HepG2 (cell line): ENCODE measurements around the gene STXBP2. TPM values are rescaled to one million over a fixed set of nuclear protein-coding genes. Genes with fewer than 3 reads are reported as not detected.
A peak's percentile ranks its signal among the peaks of the same experiment; 100 is the strongest.

ENCODE experiments used
- ATF7-NPFF ChIP-seq: sonication (generic); formaldehyde crosslinking; IDR thresholded peaks from 2 replicates; pipeline ENCODE4 v1.8.1; 2023; ENCODE audit warnings: mild to moderate bottlenecking, low read depth, missing genetic modification reagents, moderate library complexity
- ELF3 ChIP-seq: IDR thresholded peaks from 2 replicates; pipeline ENCODE4 v1.6.1; 2016; ENCODE audit warnings: missing genetic modification reagents, missing compliant biosample characterization
- ERF ChIP-seq: IDR thresholded peaks from 2 replicates; pipeline ENCODE4 v1.6.1; 2018; ENCODE audit warnings: missing biosample characterization, missing genetic modification reagents
- ETV5 ChIP-seq: IDR thresholded peaks from 2 replicates; pipeline ENCODE4 v1.6.1; 2018; ENCODE audit warnings: missing biosample characterization, missing genetic modification reagents, inconsistent platforms, borderline replicate concordance
- GABPB1 ChIP-seq: IDR thresholded peaks from 2 replicates; pipeline ENCODE4 v1.6.1; 2016; ENCODE audit warnings: mild to moderate bottlenecking, missing genetic modification reagents, moderate library complexity, missing compliant biosample characterization
- HNRNPK ChIP-seq: fragments of 200-400 bp; formaldehyde crosslinking; IDR thresholded peaks from 2 replicates; pipeline ENCODE4 v1.6.1; 2018; ENCODE audit warnings: low read length, low read depth, moderate library complexity, mild to moderate bottlenecking; ENCODE audit not compliant: poor library complexity, severe bottlenecking
- KMT2B ChIP-seq: IDR thresholded peaks from 2 replicates; pipeline ENCODE4 v1.6.1; 2016; ENCODE audit warnings: missing genetic modification reagents, missing compliant biosample characterization
- LRRFIP1 ChIP-seq: sonication (generic); formaldehyde crosslinking; conservative IDR thresholded peaks from 2 replicates; pipeline ENCODE4 v1.4.0; 2020; ENCODE audit warnings: missing genetic modification reagents
- PRPF4 ChIP-seq: fragments of 200-400 bp; formaldehyde crosslinking; IDR thresholded peaks from 2 replicates; pipeline ENCODE4 v1.6.1; 2016; ENCODE audit warnings: low read length, low read depth; ENCODE audit not compliant: poor library complexity, severe bottlenecking
- RNF2 ChIP-seq: fragments of 450-650 bp; conservative IDR thresholded peaks from 2 replicates; pipeline ENCODE4 v1.6.1; 2016; ENCODE audit warnings: low read depth
- SP140L ChIP-seq: sonication (generic); formaldehyde crosslinking; IDR thresholded peaks from 2 replicates; pipeline ENCODE4 v1.4.0; 2020; ENCODE audit warnings: missing genetic modification reagents, borderline replicate concordance
- THYN1 ChIP-seq: sonication (generic); formaldehyde crosslinking; IDR thresholded peaks from 2 replicates; pipeline ENCODE4 v1.8.1; 2023; ENCODE audit warnings: low read depth, mild to moderate bottlenecking, moderate library complexity, missing genetic modification reagents, borderline replicate concordance
- TSC22D2 ChIP-seq: sonication (generic); formaldehyde crosslinking; IDR thresholded peaks from 2 replicates; pipeline ENCODE4 v1.5.1; 2020; ENCODE audit warnings: missing genetic modification reagents, mild to moderate bottlenecking, borderline replicate concordance
- ZEB1 ChIP-seq: IDR thresholded peaks from 2 replicates; pipeline ENCODE4 v1.6.1; 2012; ENCODE audit warnings: mild to moderate bottlenecking, low read depth, inconsistent platforms; ENCODE audit not compliant: insufficient replicate concordance
- ZNF207 ChIP-seq: fragments of 450-650 bp; IDR thresholded peaks from 2 replicates; pipeline ENCODE4 v1.6.1; 2016; ENCODE audit warnings: antibody characterized with exemption, borderline replicate concordance
- ZNF282 ChIP-seq: fragments of 450-650 bp; IDR thresholded peaks from 2 replicates; pipeline ENCODE4 v1.6.1; 2018; ENCODE audit not compliant: partially characterized antibody
- ZNF543 ChIP-seq: sonication (generic); formaldehyde crosslinking; IDR thresholded peaks from 2 replicates; pipeline ENCODE4 v1.4.0; 2020; ENCODE audit warnings: mild to moderate bottlenecking, missing genetic modification reagents
- ZNF557 ChIP-seq: sonication (generic); formaldehyde crosslinking; IDR thresholded peaks from 2 replicates; pipeline ENCODE4 v1.4.0; 2020; ENCODE audit warnings: missing genetic modification reagents
- ZNF713 ChIP-seq: sonication (generic); formaldehyde crosslinking; IDR thresholded peaks from 2 replicates; pipeline ENCODE4 v1.4.0; 2020; ENCODE audit warnings: mild to moderate bottlenecking, missing genetic modification reagents
- ZNF772 ChIP-seq: sonication (generic); formaldehyde crosslinking; IDR thresholded peaks from 2 replicates; pipeline ENCODE4 v1.5.0; 2020; ENCODE audit warnings: mild to moderate bottlenecking, missing genetic modification reagents
- polyA plus RNA-seq, 8 experiments: library from polyadenylated mRNA; depleted of rRNA in 3 of 8; stranded (reverse) in 7 of 8; unstranded in 1 of 8; fragments of >200 nt; fragmentation: Illumina TruSeq in 4 of 8; extraction: Trizol in 4 of 8; gene quantifications; 2 replicates each; pipeline versions ENCODE4 v1.2.1 to v1.2.3, GENCODE V29; 2011 to 2016; ENCODE audit warnings: low read depth in 4 of 8, missing spikeins in 1 of 8, mixed read lengths in 1 of 8; ENCODE audit not compliant: insufficient read depth in 1 of 8
- total RNA-seq, 5 experiments: library from RNA; depleted of rRNA; stranded (reverse); fragments of >200 nt; fragmentation: Illumina TruSeq; extraction: Trizol; gene quantifications; 2 replicates each; pipeline ENCODE4 v1.2.3, GENCODE V29; 2016; ENCODE audit warnings: low read depth in 1 of 5
- TF ChIP-seq, protein P1 (sequence below): sonication (generic); formaldehyde crosslinking; IDR thresholded peaks from 2 replicates; pipeline ENCODE4 v1.4.0; 2020; ENCODE audit warnings: mild to moderate bottlenecking, missing genetic modification reagents
- TF ChIP-seq, protein P2 (sequence below): sonication (generic); formaldehyde crosslinking; IDR thresholded peaks from 2 replicates; pipeline ENCODE4 v1.4.0; 2020; ENCODE audit warnings: missing genetic modification reagents
- TF ChIP-seq, protein P3 (sequence below): sonication (generic); formaldehyde crosslinking; IDR thresholded peaks from 2 replicates; pipeline ENCODE4 v1.4.0; 2020; ENCODE audit warnings: missing genetic modification reagents, borderline replicate concordance

Gene STXBP2
- total and polyA plus RNA-seq, 2 of the 13 experiments (the other 11 are each of a cell fraction or from before 2014, with no cell fraction given): 22.8 to 40.1 TPM

- TF ChIP-seq RNF2: no peak
- no peak for TF ChIP-seq THYN1 (CRISPR knock-in tag)
- peak; percentile 67 for TF ChIP-seq ELF3
- TF ChIP-seq ZNF557 (CRISPR knock-in tag): 0 out of 2 replicates have a peak, but pooled peaks have one; percentile 47
- peak; percentile 84; the same call in 1 of the 2 replicates for TF ChIP-seq ERF (CRISPR knock-in tag)
- no peak for TF ChIP-seq TSC22D2 (CRISPR knock-in tag)
- TF ChIP-seq, protein P1, sequence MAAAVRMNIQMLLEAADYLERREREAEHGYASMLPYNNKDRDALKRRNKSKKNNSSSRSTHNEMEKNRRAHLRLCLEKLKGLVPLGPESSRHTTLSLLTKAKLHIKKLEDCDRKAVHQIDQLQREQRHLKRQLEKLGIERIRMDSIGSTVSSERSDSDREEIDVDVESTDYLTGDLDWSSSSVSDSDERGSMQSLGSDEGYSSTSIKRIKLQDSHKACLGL: peak; percentile 75; the same call in 1 of the 2 replicates
- TF ChIP-seq ZNF543 (CRISPR knock-in tag): 0 out of 2 replicates have a peak, but pooled peaks have one; percentile 42
- no peak for TF ChIP-seq SP140L (CRISPR knock-in tag)
- TF ChIP-seq KMT2B (CRISPR knock-in tag): no peak; the same call in 1 of the 2 replicates
- TF ChIP-seq PRPF4: no peak
- no peak for TF ChIP-seq ZNF713 (CRISPR knock-in tag)
- TF ChIP-seq LRRFIP1: no peak
- TF ChIP-seq ZNF772: peak; percentile 50; the same call in 1 of the 2 replicates
- TF ChIP-seq ATF7-NPFF (CRISPR knock-in tag): peak; percentile 80
- peak; percentile 73 for TF ChIP-seq ETV5 (CRISPR knock-in tag)
- TF ChIP-seq, protein P2, sequence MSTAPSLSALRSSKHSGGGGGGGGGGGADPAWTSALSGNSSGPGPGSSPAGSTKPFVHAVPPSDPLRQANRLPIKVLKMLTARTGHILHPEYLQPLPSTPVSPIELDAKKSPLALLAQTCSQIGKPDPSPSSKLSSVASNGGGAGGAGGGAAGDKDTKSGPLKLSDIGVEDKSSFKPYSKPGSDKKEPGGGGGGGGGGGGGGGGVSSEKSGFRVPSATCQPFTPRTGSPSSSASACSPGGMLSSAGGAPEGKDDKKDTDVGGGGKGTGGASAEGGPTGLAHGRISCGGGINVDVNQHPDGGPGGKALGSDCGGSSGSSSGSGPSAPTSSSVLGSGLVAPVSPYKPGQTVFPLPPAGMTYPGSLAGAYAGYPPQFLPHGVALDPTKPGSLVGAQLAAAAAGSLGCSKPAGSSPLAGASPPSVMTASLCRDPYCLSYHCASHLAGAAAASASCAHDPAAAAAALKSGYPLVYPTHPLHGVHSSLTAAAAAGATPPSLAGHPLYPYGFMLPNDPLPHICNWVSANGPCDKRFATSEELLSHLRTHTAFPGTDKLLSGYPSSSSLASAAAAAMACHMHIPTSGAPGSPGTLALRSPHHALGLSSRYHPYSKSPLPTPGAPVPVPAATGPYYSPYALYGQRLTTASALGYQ: no peak
- TF ChIP-seq ZNF282: no peak
- TF ChIP-seq, protein P3, sequence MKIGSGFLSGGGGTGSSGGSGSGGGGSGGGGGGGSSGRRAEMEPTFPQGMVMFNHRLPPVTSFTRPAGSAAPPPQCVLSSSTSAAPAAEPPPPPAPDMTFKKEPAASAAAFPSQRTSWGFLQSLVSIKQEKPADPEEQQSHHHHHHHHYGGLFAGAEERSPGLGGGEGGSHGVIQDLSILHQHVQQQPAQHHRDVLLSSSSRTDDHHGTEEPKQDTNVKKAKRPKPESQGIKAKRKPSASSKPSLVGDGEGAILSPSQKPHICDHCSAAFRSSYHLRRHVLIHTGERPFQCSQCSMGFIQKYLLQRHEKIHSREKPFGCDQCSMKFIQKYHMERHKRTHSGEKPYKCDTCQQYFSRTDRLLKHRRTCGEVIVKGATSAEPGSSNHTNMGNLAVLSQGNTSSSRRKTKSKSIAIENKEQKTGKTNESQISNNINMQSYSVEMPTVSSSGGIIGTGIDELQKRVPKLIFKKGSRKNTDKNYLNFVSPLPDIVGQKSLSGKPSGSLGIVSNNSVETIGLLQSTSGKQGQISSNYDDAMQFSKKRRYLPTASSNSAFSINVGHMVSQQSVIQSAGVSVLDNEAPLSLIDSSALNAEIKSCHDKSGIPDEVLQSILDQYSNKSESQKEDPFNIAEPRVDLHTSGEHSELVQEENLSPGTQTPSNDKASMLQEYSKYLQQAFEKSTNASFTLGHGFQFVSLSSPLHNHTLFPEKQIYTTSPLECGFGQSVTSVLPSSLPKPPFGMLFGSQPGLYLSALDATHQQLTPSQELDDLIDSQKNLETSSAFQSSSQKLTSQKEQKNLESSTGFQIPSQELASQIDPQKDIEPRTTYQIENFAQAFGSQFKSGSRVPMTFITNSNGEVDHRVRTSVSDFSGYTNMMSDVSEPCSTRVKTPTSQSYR (CRISPR knock-in tag): no peak
- no peak for TF ChIP-seq HNRNPK
- TF ChIP-seq ZNF207: no peak
- TF ChIP-seq GABPB1 (CRISPR knock-in tag): peak; percentile 75
- TF ChIP-seq ZEB1: peak; percentile 67
These were observed at the start of gene STXBP2 (continued) for GRCh38 chr19:7636691-7637373.
